Trophoblast cell (in vitro differentiated cells and primary cell): Measurements from ENCODE around the gene SELENOF. TPM values are rescaled to one million over a fixed set of nuclear protein-coding genes. Genes with fewer than 3 reads are reported as not detected.

Experiments
- DNase-seq, 2 donors: peaks; one replicate each; pipeline ENCODE4 v3.0.0-alpha.2; 2016
- H2AFZ ChIP-seq: 2 replicates; pipeline ENCODE4 v1.6.1; 2013; ENCODE audit warnings: low read length, moderate library complexity, mild to moderate bottlenecking; ENCODE audit not compliant: insufficient read depth, poor library complexity
- H2AK5ac ChIP-seq: 2 replicates; pipeline ENCODE4 v1.6.1; 2013; ENCODE audit warnings: mild to moderate bottlenecking, low read length
- H2BK120ac ChIP-seq: 2 replicates; pipeline ENCODE4 v1.6.1; 2013; ENCODE audit warnings: low read length, mild to moderate bottlenecking, moderate library complexity; ENCODE audit not compliant: insufficient read depth, poor library complexity
- H2BK12ac ChIP-seq: 2 replicates; pipeline ENCODE4 v1.6.1; 2013; ENCODE audit warnings: mild to moderate bottlenecking, low read length, moderate library complexity
- H2BK5ac ChIP-seq: 2 replicates; pipeline ENCODE4 v1.6.1; 2013; ENCODE audit warnings: low read length, low read depth, moderate library complexity, mild to moderate bottlenecking; ENCODE audit not compliant: poor library complexity
- H3K14ac ChIP-seq: 2 replicates; pipeline ENCODE4 v1.6.1; 2013; ENCODE audit warnings: mild to moderate bottlenecking, low read length
- H3K18ac ChIP-seq: 2 replicates; pipeline ENCODE4 v1.6.1; 2013; ENCODE audit warnings: mild to moderate bottlenecking, low read length
- H3K23ac ChIP-seq: 2 replicates; pipeline ENCODE4 v1.6.1; 2013; ENCODE audit warnings: low read length
- H3K27ac ChIP-seq: 2 replicates; pipeline ENCODE4 v1.5.1; 2013; ENCODE audit warnings: low read depth, mild to moderate bottlenecking, inconsistent platforms, low read length, moderate library complexity
- H3K27me3 ChIP-seq: 2 replicates; pipeline ENCODE4 v1.6.1; 2013; ENCODE audit warnings: inconsistent platforms, mild to moderate bottlenecking, low read length, moderate library complexity; ENCODE audit not compliant: insufficient read depth
- H3K36me3 ChIP-seq, 2 experiments: 1 replicate in 1 of 2; 2 replicates in 1 of 2; pipeline ENCODE4 v1.6.1; 2013; ENCODE audit warnings: low read length in 2 of 2, mild to moderate bottlenecking in 2 of 2, moderate library complexity in 1 of 2; ENCODE audit not compliant: insufficient read depth in 2 of 2, control insufficient read depth in 1 of 2
- H3K4ac ChIP-seq: 2 replicates; pipeline ENCODE4 v1.6.1; 2013; ENCODE audit warnings: low read depth, mild to moderate bottlenecking, low read length, moderate library complexity
- H3K4me1 ChIP-seq, 2 experiments: 1 replicate in 1 of 2; 2 replicates in 1 of 2; pipeline ENCODE4 v1.6.1; 2013; ENCODE audit warnings: low read length in 2 of 2, mild to moderate bottlenecking in 2 of 2, moderate library complexity in 1 of 2; ENCODE audit not compliant: insufficient read depth in 2 of 2, control insufficient read depth in 1 of 2
- H3K4me2 ChIP-seq: 2 replicates; pipeline ENCODE4 v1.6.1; 2013; ENCODE audit warnings: inconsistent platforms, mild to moderate bottlenecking, low read length, moderate library complexity
- H3K4me3 ChIP-seq: 2 replicates; pipeline ENCODE4 v1.5.1; 2013; ENCODE audit warnings: mild to moderate bottlenecking, low read depth, low read length, inconsistent platforms
- H3K79me1 ChIP-seq: one replicate; pipeline ENCODE4 v1.6.1; 2013; ENCODE audit warnings: low read length
- H3K79me2 ChIP-seq: 2 replicates; pipeline ENCODE4 v1.6.1; 2013; ENCODE audit warnings: low read length, mild to moderate bottlenecking; ENCODE audit not compliant: control insufficient read depth, insufficient read depth, poor library complexity
- H3K9ac ChIP-seq: 2 replicates; pipeline ENCODE4 v1.6.1; 2013; ENCODE audit warnings: mild to moderate bottlenecking, low read length
- H3K9me3 ChIP-seq: 2 replicates; pipeline ENCODE4 v1.6.1; 2013; ENCODE audit warnings: low read depth, mild to moderate bottlenecking, control low read depth, inconsistent platforms, low read length; ENCODE audit not compliant: insufficient read depth
- H4K12ac ChIP-seq: 2 replicates; pipeline ENCODE4 v1.6.1; 2013; ENCODE audit warnings: low read depth, mild to moderate bottlenecking, low read length, moderate library complexity
- H4K8ac ChIP-seq: 2 replicates; pipeline ENCODE4 v1.6.1; 2013; ENCODE audit warnings: low read depth, mild to moderate bottlenecking, low read length, moderate library complexity
- H4K91ac ChIP-seq: one replicate; pipeline ENCODE4 v1.6.1; 2013; ENCODE audit warnings: low read depth, mild to moderate bottlenecking, low read length, moderate library complexity
- WGBS: extraction: QIAGEN DNeasy Blood & Tissue Kit; methylation state at CpG from one replicate; pipeline ENCODE4 v1.1.7; 2013; ENCODE audit warnings: missing lambda C conversion rate; ENCODE audit not compliant: insufficient read length, insufficient coverage; ENCODE audit errors: extremely low coverage; 5-methylcytosine and 5-hydroxymethylcytosine counted together
- polyA plus RNA-seq: library from polyadenylated mRNA; stranded (reverse); fragments of 200-250 nt; gene quantifications from 2 replicates; pipeline ENCODE4 v1.2.3, GENCODE V29; 2013

SELENOF gene
- polyA plus RNA-seq = 136 and 140 TPM in 2 replicates

- Histone ChIP-seq H3K27me3 (no peaks in the 10 kb centered on the region), H3K79me1 (peaks cover 12% of the 10 kb centered on the region), H2AK5ac (peak within 1 kb of the TSS; percentile 64), H2BK12ac (peak within 1 kb of the TSS; percentile 2), H3K36me3 (peaks cover 0 to 4% of the 10 kb centered on the region in 2 experiments), H3K23ac (peak within 1 kb of the TSS; percentile 18), H2BK5ac (peak within 1 kb of the TSS; percentile 94), H4K91ac (peak within 1 kb of the TSS; percentile 94), H3K79me2 (peaks cover 24% of the 10 kb centered on the region), H3K4me1 (peaks cover 3% of the 10 kb centered on the region in 2 experiments), H3K4me3 (peak within 1 kb of the TSS; percentile 95), H2BK120ac (peak within 1 kb of the TSS; percentile 92), H3K27ac (peak within 1 kb of the TSS; percentile 76), H3K9ac (peak within 1 kb of the TSS; percentile 99), H4K12ac (peak within 1 kb of the TSS; percentile 95), H3K4ac (peak within 1 kb of the TSS; percentile 89), H3K14ac (peak within 1 kb of the TSS; percentile 98), H4K8ac (peak within 1 kb of the TSS; percentile 97), H3K9me3 (no peaks in the 10 kb centered on the region), H3K18ac (peak within 1 kb of the TSS; percentile 99), H2AFZ (peak within 1 kb of the TSS; percentile 98), H3K4me2 (peak within 1 kb of the TSS; percentile 81)
- peak; percentile 100 for DNase-seq
- no CpG with 5 or more reads among the region's 44 CpGs for WGBS
Measured at GRCh38 chr1:86913896-86914600, at the start of gene SELENOF. Gene SELENOF, minus strand, starts transcription at chr1:86914126. Its CDS starts 15 bp downstream, at chr1:86914111.

- Histone ChIP-seq H4K12ac (no peak overlapping the region), H3K4me3 (no peak overlapping the region), H3K14ac (no peak overlapping the region), H2AK5ac (no peak overlapping the region), H3K23ac (no peak overlapping the region), H2BK5ac (no peak overlapping the region), H3K18ac (no peak overlapping the region), H3K79me2 (no peaks in the 10 kb centered on the region), H2BK120ac (no peak overlapping the region), H3K79me1 (no peaks in the 10 kb centered on the region), H3K9ac (no peak overlapping the region), H2AFZ (no peak overlapping the region), H3K4ac (no peak overlapping the region), H2BK12ac (no peak overlapping the region), H3K27ac (no peak overlapping the region), H3K27me3 (no peaks in the 10 kb centered on the region), H3K36me3 (no peaks in the 10 kb centered on the region), H4K91ac (no peak overlapping the region), H4K8ac (no peak overlapping the region), H3K4me1 (no peaks in the 10 kb centered on the region), H3K4me2 (no peak overlapping the region), H3K9me3 (no peaks in the 10 kb centered on the region)
- no peak for DNase-seq
Measured at GRCh38 chr1:86960548-86960947, 46.6 kb upstream of the SELENOF start.

- DNase-seq = no peak
- H2AK5ac ChIP-seq = no peak overlapping the region
- H3K36me3 ChIP-seq = no peaks in the 10 kb centered on the region
- no peak overlapping the region for H3K9ac ChIP-seq
- no peak overlapping the region for H2BK12ac ChIP-seq
- H3K18ac ChIP-seq = no peak overlapping the region
- H3K79me1 ChIP-seq = no peaks in the 10 kb centered on the region
- H3K4me3 ChIP-seq = no peak overlapping the region
- no peak overlapping the region for H4K8ac ChIP-seq
- no peak overlapping the region for H3K4ac ChIP-seq
- H3K14ac ChIP-seq = no peak overlapping the region
- H4K91ac ChIP-seq = no peak overlapping the region
- H2BK5ac ChIP-seq = no peak overlapping the region
- H3K79me2 ChIP-seq = no peaks in the 10 kb centered on the region
- H2AFZ ChIP-seq = no peak overlapping the region
- no peak overlapping the region for H3K27ac ChIP-seq
- no peaks in the 10 kb centered on the region for H3K4me1 ChIP-seq
- no peak overlapping the region for H2BK120ac ChIP-seq
- no peaks in the 10 kb centered on the region for H3K27me3 ChIP-seq
- no peak overlapping the region for H3K4me2 ChIP-seq
- H4K12ac ChIP-seq = no peak overlapping the region
- no peaks in the 10 kb centered on the region for H3K9me3 ChIP-seq
- no peak overlapping the region for H3K23ac ChIP-seq
Measured at GRCh38 chr1:86957221-86957620, 43.3 kb upstream of the SELENOF start.

- Histone ChIP-seq H3K9ac (no peak overlapping the region), H2BK5ac (no peak overlapping the region), H2AK5ac (no peak overlapping the region), H2BK12ac (no peak overlapping the region), H4K8ac (no peak overlapping the region), H2BK120ac (no peak overlapping the region), H3K4ac (no peak overlapping the region), H3K4me1 (no peaks in the 10 kb centered on the region), H3K27ac (no peak overlapping the region), H3K79me2 (no peaks in the 10 kb centered on the region), H2AFZ (no peak overlapping the region), H3K79me1 (no peaks in the 10 kb centered on the region), H4K12ac (no peak overlapping the region), H3K23ac (no peak overlapping the region), H3K14ac (no peak overlapping the region), H3K4me2 (no peak overlapping the region), H3K36me3 (no peaks in the 10 kb centered on the region), H3K9me3 (no peaks in the 10 kb centered on the region), H3K4me3 (no peak overlapping the region), H3K18ac (no peak overlapping the region), H3K27me3 (no peaks in the 10 kb centered on the region), H4K91ac (no peak overlapping the region)
- DNase-seq = no peak
Measured at GRCh38 chr1:86956221-86956620, 42.3 kb upstream of the SELENOF start.
